ENCODE data around the gene DOC2A.

DOC2A gene

DNA sequence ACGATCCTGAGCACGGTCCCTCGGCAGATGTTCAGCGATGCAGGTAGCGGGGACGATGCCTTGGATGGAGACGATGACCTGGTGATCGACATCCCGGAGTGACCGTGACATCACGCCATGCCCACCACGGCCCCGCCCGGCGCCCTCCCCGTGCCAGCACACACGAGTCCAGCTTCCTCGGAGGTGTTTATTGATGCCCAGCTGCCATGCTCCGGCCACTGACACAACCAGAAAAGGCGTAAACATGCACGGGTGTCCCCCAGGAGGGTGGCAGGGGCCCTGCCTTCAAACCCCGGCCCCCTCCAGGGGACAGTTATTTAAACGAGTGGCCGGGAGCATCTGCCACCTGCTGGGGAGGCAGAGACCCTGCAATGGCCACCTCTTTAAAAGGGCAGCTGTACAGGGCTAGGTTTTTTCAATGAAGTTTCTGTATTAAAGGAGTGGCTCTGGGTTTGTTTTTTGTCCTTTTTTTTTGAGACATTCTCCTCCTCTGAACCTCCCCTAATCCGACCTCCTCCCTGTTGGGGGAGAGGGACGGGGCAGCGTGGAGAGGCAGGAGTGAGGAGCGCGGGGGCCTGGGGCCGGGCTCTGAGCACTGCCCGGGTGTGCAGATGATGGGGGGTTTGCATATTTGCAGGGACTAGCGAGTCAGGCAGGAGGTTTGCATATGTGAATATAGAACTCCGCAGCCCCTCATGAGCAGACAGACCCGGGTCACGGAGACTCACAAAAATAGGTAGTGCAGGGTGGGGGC, 5.3 kb downstream of the DOC2A start:
- DNase-seq (ENCODE audit: low spot score): peak; percentile 45

- DNase-seq (ENCODE audit: low spot score): no peak
Measured at GRCh38 chr16:30004811-30005242, 6.0 kb downstream of the DOC2A start.

GRCh38 chr16:30004424-30004776, 6.4 kb downstream of the DOC2A start:
- DNase-seq (ENCODE audit: low spot score): no peak

- no peak for DNase-seq (ENCODE audit: low spot score)
Measured at GRCh38 chr16:30003670-30004423, 7.0 kb downstream of the DOC2A start.

- DNase-seq (ENCODE audit: low spot score): no peak
Measured at GRCh38 chr16:30002614-30003346, 8.0 kb downstream of the DOC2A start.

GRCh38 chr16:30000735-30001631, 9.8 kb downstream of the DOC2A start:
- no peak for DNase-seq (ENCODE audit: low spot score)

DNA sequence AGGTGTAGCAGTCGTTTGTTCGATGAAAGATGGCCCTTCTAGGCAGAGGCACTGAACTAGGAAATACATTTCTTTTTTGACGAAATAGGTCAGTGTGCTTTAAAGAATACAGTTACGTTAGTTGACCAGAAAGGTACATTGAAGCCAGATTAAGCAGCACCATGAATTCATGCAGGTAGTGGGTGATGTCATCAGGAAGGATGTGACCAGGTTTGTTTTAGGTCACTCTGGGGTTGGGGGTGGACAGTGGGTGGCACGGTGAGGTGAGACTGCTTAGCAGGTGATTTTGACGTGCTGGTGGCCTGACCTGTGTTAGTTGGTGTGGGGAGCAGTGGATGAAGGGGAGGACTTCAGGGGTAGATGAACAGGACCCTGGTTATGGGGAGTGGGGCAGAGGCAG, 11.2 kb downstream of the DOC2A start:
- no peak for DNase-seq (ENCODE audit: low spot score)

- DNase-seq (ENCODE audit: low spot score): no peak
Measured at GRCh38 chr16:29996766-29997250, 14.0 kb downstream of the DOC2A start.

GRCh38 chr16:29995911-29996765, 14.7 kb downstream of the DOC2A start, which contains the start of gene INO80E:
TSS of gene INO80E (plus strand) at chr16:29996241. CDS start at chr16:29996311, 70 bp downstream.
- DNase-seq (ENCODE audit: low spot score): peak; percentile 99

- DNase-seq (ENCODE audit: low spot score): peak; percentile 94
Measured at GRCh38 chr16:29995324-29995910, 15.4 kb downstream of the DOC2A start, which contains the start of gene HIRIP3. TSS of gene HIRIP3 (minus strand) at chr16:29995617. CDS start at chr16:29995605, 12 bp downstream.

DNA sequence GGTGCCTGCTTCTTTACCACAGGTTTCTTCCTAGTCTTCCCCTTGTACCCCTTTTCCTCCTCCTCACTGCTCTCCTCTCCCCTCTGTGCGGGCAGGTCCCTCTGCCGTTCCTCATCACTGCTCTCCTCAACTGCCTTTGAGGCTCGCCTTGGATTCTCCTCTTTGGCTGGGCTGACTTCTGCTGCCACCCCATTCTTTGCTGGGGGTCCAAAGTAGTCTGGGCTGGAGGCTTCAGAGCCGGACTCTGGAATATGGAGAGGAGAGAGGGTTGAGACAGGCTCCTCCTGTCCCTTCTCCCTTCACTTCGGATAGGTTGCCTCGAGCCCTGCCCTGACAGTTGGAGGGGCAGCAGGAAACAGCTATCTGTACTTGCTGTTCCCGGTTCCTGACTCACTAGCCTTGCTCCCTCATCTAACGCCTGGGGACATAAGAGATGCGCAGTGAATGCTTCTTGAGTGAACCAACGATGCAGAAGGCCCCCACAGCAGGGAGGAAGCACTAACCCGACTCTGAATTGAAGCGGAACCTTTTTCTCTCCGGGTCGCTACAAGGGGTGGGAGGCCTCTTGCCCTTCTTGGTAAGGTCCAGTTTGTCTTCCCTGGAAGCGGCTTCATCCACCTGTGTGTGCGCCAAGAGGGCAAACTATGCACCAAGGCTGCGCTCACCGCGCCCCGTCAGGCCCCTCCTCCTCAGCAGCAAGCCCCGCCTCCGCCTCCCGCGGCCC, 16.1 kb downstream of the DOC2A start:
- DNase-seq (ENCODE audit: low spot score): peak; percentile 69

DNA sequence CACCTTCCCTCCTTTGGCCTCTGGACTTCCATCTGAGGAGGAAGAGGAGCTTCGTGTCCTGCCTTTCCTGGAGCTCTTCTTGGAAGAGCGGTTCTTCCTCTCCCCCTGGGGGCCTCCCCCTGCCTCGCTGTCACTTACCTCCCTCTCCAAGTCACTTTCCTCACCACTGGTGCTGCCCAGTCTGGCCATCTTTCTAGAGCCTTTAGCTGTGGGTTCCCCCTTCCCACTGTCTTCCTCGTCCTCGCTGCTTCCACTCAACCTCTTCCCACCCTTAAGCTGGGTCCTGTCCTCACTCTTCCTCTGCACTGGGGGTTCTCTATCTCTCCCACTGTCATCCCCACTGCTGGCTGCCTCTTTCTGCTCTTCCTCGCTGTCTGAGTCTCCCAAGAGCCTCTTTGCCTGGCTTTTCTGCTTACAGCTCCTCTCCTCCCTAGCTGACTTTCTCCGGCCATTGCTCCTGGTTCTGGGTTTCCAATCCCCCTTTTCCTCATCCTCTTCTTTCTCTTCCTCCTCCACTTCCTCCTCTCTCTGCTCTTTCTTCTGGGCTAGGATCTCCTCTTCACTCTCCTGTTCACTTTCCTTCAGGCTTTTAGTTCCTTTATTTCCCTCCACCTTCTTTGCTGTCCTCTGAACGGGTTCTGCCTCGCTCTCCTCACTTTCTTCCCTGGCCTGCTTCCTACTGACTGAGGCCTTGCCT, 16.8 kb downstream of the DOC2A start:
- no peak for DNase-seq (ENCODE audit: low spot score)

- no peak for DNase-seq (ENCODE audit: low spot score)
Measured at GRCh38 chr16:29993191-29993902, 17.5 kb downstream of the DOC2A start.

DNA sequence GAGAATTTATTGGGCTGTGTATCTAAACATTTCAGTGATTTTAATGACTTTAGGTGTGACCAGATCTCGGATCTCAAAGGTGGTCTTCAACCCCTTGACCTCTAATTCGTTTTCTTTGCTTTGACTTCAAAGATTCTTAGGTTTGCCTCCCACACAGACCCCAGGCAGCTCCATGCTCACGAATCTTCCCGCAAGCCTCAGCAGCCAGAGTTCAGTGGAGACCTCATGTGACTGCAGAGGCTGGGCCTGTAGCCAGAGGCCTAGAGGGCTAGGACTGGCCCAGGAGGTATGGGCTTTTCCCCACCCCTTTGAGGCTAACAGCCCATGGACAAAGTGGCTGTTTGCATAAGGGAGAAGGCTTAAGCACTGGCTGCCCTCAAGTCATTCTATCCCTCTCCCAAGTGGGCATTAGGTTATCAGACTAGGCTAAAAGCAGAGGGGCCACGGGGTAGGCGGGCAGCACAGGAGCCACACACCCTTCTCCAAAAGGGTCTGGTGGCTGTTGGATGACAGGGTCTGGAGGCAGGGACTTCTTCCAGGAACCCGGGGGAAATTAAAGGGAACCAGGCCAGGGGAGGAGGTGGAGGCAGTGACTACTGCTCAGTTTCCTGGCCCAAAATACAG, 18.4 kb downstream of the DOC2A start:
- no peak for DNase-seq (ENCODE audit: low spot score)

- DNase-seq (ENCODE audit: low spot score): no peak
Measured at GRCh38 chr16:29991571-29991904, 19.3 kb downstream of the DOC2A start.

DNA sequence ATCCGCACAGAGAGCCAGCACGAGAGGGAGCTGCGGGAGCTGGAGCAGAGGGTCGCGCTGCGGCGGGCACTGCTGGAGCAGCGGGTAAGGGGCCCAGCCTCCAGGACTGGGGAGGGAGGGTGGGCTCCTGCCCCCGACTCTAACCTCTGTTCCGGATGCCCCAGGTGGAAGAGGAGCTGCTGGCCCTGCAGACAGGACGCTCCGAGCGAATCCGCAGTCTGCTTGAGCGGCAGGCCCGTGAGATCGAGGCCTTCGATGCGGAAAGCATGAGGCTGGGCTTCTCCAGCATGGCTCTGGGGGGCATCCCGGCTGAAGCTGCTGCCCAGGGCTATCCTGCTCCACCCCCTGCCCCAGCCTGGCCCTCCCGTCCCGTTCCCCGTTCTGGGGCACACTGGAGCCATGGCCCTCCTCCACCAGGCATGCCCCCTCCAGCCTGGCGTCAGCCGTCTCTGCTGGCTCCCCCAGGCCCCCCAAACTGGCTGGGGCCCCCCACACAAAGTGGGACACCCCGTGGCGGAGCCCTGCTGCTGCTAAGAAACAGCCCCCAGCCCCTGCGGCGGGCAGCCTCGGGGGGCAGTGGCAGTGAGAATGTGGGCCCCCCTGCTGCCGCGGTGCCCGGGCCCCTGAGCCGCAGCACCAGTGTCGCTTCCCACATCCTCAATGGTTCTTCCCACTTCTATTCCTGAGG, 19.8 kb downstream of the DOC2A start:
- no peak for DNase-seq (ENCODE audit: low spot score)

DNA sequence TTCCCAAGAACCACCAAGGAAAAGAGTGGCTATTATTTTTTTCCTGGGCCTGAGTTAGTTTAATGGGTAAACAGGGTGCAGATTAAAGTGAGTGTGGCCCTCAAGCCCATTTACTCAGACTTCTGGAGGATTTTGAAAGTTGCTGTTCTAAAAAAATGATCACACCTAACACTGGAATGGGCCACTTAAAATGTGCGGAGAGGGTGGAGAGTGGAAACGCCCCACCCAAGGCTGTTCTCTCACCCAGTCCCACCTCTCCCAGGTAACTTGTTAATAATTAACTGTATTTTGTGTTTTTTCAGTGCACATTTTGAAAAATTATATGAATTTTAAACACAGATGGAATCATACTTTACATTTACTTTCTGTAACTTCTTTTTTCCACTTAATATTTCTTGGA, 20.8 kb downstream of the DOC2A start:
- DNase-seq (ENCODE audit: low spot score): no peak
